Coronary artery (tissue), 2 donors: Measurements from ENCODE around the gene AATK.

Source experiments
- DNase-seq: peaks from one replicate; pipeline ENCODE4 v3.0.0-alpha.2; 2017; ENCODE audit warnings: low spot score
- H3K27ac ChIP-seq, 2 donors: fragments of 200-600 bp; sonication (generic); one replicate each; pipeline ENCODE4 v1.5.1; 2016 to 2019
- H3K4me3 ChIP-seq: fragments of 200-600 bp; sonication (generic); 2 replicates; pipeline ENCODE4 v1.5.1; 2016; ENCODE audit warnings: mild to moderate bottlenecking, moderate library complexity
- CTCF ChIP-seq: fragments of 200-600 bp; sonication (generic); IDR thresholded peaks from one replicate; pipeline ENCODE4 v1.5.1; 2019; ENCODE audit warnings: antibody characterized with exemption

The AATK gene

GRCh38 chr17:81208651-81209050, 42.6 kb upstream of the AATK start:
- no peak for DNase-seq
- Histone ChIP-seq H3K4me3 (no peak overlapping the region), H3K27ac (no peak overlapping the region)
- TF ChIP-seq CTCF = no peak

- TF ChIP-seq CTCF = no peak
- DNase-seq = no peak
- H3K27ac ChIP-seq = peak overlapping the region in 1 of 2 donors; percentile 5
- no peak overlapping the region for H3K4me3 ChIP-seq
These were observed 41.9 kb upstream of the AATK start for GRCh38 chr17:81207610-81208581.

GRCh38 chr17:81206657-81207056, 40.6 kb upstream of the AATK start:
- DNase-seq = no peak
- no peak for TF ChIP-seq CTCF
- Histone ChIP-seq H3K27ac (peak overlapping the region; percentile 18 to 53), H3K4me3 (no peak overlapping the region)

GRCh38 chr17:81206166-81206565, 40.1 kb upstream of the AATK start:
- Histone ChIP-seq H3K27ac (peak overlapping the region in 1 of 2 donors; percentile 53), H3K4me3 (no peak overlapping the region)
- no peak for DNase-seq
- no peak for TF ChIP-seq CTCF

- no peak for DNase-seq
- H3K27ac ChIP-seq = no peak overlapping the region
- TF ChIP-seq CTCF = no peak
- H3K4me3 ChIP-seq = no peak overlapping the region
These were observed 38.6 kb upstream of the AATK start for GRCh38 chr17:81204578-81204977.

GRCh38 chr17:81203136-81203535, 37.1 kb upstream of the AATK start:
- no peak for TF ChIP-seq CTCF
- DNase-seq = no peak
- H3K27ac ChIP-seq = no peak overlapping the region
- H3K4me3 ChIP-seq = no peak overlapping the region

- H3K4me3 ChIP-seq = no peak overlapping the region
- no peak for TF ChIP-seq CTCF
- no peak overlapping the region for H3K27ac ChIP-seq
- no peak for DNase-seq
These were observed 36.3 kb upstream of the AATK start for GRCh38 chr17:81202318-81202717.
